GM11168 (cell line): ENCODE data around the gene RAB38.

Experiments
- in situ Hi-C: fragments of 300-500 bp; cut with MboI; formaldehyde crosslinking; loops from one replicate; pipeline ENCODE4 v1.12.0; 2022; ENCODE audit warnings: low sequenced_read_pairs; ENCODE audit not compliant: unreplicated experiment

The RAB38 gene

DNA sequence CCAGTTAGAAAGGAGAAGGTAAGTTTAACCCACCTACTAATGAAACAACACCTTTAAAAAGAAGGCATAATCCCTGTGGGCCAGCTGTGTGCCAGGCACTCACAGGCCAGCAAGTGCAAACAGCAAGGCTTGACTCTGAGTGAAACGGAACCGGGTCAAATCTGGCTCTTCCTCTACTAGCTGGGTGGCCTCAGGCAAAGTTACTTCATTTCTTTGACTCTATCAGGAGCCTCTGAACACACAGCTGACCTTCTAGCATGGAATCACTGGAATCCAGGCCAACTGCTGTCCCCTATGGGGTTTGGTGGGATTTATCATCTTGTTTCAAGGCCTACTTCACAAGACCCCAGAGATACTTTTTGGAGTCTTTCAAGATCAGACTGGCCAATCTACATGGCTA, 3.3 kb downstream of the RAB38 start:
- in situ Hi-C loops: no loop called here

DNA sequence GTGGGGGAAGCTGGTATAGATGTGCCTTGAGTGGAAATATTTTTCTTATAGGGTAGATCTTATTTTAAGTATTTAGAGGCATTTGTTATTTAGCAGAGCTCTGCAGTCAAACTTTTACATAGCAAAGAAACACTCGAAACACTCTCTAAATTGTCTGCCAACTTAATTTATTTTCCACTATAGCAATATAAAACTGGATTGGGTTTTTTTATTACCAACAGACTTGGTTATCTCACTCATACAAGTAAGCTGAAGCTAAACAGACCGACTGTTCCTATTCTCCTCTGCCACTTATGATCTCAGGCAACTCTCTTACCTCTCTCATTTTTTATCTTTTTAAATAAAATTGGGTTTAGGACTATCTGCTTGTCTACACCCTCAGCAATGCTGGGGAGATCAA, 4.6 kb downstream of the RAB38 start:
- in situ Hi-C loops: no loop called here

DNA sequence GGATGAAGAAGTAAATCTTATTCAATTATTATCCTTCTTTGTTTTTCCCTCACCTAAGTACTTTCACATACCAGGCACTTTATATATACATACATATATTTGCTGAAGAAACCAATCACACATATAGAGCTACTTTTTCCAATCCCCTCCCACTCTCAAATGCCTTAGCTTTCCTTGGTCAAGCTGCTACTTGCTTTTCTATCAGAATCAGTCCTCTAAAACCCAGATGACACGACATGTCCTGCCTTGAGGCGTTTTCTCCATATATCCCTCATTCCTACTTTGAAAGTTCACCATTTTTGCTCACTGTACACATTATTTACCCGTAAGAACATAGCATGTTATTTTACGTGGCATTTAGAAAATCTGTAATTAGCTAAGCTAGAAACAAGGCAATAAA, 5.4 kb downstream of the RAB38 start:
- in situ Hi-C loops: no loop called here

DNA sequence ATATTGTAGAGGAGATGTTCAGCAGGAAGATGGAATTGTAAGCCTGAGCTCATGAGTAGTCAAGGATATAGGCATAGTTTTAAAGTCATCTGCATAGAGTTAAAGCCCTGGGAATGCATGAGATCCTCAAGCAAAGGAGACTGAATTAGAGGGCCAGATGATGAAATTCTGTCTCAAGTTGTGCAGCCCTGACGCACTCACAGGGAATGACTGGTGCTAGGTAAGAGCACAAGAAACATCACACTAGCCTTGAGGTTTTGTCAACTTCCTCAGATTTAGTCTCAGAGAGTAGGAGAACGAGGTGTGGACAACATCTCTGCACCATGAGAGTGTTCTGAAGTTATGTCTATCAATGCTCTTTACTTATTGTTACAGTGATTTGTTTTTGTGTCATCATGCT, 5.8 kb downstream of the RAB38 start:
- in situ Hi-C loops: no loop called here

DNA sequence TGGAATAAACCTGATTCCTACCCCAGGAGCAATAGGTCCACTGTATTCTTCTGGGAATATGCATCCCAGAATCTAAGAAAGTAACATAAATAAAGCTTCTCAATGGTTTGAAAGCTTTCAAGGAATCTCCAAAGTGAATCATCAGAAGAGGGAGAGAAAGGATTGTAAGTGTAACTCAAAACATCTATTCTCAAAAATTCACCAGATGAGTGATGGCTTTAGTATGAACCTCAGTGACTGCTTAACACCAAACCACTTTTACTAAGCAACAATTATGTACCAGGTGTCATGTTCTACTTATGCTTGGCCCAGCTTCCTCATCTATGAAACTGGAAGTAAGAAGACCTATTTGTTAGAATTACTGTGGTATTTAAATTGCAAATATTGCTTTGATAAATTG, 7.4 kb downstream of the RAB38 start:
- in situ Hi-C loops: no loop called here

DNA sequence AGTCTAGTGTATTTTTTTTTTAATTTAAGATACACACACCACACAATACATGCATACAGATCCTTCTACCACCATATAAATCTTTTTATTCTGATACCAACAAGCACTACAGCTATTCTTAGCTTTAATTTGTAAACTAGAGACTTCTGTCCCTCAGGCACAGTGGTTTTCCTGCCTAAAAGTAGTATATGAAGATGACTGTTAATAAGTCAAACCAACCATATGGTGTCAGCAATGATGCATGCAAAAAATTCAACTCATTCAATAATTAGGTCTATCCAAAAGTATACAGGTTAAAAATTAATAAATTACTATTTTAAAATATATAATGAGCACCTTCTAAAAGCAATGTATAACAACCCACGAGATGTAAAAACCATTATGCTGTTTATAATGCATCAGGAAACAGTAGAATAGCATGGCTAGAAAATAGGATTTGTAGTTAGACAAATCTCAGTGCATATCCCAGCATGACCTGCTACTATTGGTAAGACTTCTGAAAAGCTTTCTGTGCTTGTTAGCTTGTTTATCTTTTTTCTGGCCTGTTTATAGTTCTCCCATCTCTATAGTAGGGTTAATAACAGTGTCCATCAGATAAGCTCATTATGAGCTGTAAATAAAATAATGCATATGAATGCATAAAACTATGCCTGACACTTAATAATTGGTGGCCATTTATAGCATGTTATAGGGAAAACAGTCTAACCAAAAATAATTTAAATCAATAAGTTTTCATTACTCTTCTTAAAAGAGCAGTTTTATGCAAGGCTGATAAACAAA, 10.2 kb downstream of the RAB38 start:
- in situ Hi-C loops: no loop called here

DNA sequence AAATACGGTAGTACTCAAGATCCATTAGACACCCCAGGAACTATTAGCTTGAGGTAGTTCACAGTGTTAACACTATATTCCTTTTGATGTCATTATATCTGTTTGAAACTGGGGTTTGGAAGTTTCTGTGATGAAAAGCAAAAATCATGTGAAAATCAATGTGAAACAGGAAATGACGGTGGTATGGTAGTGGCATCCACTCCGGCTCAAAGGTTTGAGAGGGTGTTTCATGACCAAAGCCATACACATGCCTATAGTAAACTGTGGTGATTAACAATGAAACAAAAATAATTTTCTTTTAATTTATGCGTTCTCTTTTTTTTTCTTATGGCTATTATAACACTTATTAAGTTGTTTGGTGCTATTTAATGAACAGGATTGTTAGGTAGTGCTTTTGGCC, 10.9 kb downstream of the RAB38 start:
- in situ Hi-C loops: no loop called here

DNA sequence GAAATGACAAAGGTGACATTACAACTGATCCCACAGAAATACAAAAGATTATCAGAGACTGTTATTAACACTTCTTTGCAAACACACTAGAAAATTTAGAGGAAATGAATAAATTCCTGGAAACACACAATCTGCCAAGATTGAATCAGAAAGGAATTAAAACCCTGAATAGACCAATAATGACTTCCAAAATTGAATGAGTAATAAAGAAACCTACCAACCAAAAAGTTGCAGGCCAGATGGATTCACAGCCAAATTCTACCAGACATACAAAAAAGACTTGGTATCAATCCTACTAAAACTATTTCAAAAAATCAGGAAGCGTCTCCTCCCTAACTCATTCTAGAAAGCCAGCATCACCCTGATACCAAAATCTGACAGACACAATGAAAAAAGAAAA, 17.2 kb downstream of the RAB38 start:
- in situ Hi-C loops: no loop called here

DNA sequence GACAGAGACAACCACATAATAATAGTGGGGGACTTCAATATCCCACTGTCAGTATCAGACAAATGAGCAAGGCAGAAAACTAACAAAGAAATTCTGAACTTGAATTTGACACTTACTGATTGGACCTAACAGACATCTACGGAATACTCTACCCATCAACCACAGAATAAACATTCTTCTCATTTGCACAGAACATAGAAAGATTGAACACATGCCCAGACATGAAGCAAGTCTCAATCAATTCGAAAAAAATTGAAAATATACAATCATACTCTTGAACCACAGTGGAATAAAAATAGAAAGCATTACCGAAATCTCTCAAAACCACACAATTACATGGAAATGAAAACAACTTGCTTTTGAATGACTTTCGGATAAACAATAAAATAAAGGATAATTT, 17.9 kb downstream of the RAB38 start:
- in situ Hi-C loops: no loop called here

DNA sequence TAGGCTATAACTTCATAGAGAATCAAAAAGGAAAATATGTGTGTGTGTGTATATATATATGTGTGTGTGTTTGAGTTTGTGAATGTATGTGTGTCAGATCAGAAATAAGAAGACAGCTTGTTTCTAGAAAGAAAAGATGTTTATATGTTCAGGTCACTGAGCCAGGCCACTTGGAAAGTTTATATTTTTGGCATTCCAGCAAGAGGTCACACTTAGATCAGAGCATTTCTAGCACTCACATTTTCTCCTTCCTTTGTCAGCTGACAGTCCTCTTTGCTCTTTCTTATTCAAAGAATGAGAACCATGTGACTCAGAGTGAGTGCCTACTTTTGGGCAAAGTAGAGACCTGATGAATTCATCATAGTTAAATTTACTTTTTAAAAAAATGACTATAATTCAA, 22.9 kb downstream of the RAB38 start:
- in situ Hi-C loops: no loop called here

DNA sequence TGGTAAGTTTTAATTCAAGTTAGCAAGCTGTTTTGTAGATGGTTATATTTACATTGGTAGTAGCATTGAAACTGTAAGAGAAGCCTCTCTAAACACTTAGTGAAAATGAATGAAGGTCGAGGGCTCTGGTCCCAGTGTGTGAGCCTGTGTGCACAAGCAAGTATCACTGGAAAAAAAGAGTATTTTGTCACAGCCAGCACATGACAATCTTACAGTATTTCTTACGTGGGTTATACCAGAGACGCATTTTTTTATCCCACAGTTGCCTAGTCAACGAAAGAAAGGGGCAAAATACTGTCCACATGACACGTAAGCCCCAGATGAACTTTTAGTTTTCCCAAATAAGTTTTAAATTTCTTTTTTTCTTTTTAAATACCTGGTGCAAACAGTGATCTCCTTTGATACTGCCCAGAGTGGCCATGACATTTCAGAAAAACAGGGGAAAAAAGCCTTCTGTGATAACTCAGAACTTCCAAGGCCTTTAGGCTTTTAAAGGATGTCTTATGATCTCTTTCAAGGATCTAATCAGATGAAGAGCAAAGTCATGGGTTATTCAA, 23.5 kb downstream of the RAB38 start:
- in situ Hi-C loops: no loop called here

DNA sequence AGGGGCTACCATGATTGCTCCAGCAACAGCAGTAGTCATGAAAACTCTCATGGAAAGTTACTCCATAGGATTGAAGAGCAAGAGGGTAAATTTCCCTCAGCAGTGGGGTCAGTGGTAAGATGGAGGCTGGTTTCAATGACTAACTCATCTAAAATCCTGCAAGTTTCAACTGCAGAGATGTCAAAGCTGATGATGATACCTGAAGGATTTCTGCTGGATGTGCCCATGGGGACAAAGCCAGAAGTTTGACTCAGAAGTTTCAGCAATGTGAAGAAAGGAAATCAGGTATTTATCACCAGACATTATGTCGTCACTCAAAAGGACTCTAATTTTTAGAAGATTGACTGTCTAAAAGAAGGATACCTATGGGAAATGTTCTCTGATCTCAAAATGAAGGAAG, 29.1 kb downstream of the RAB38 start:
- in situ Hi-C loops: no loop called here

DNA sequence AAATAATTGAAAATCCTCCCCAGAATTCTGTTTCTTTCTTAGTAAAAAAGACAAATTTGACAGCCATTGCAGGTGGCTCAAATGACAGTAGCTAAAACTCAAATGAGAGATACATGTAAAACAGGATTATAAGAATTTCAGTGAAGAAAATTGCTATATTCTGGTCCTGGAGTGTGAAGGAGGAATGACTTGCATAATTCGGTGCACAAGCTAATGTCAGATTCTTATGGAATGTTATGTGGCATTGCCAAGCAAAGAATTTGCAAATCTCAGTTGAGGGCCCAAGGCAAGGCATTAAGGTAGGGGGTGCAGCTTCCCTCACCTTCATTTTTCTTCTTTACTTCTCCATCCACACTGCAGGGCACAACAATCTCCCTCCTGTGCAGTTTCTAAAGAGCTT, 35.4 kb downstream of the RAB38 start:
- in situ Hi-C loops: no loop called here

DNA sequence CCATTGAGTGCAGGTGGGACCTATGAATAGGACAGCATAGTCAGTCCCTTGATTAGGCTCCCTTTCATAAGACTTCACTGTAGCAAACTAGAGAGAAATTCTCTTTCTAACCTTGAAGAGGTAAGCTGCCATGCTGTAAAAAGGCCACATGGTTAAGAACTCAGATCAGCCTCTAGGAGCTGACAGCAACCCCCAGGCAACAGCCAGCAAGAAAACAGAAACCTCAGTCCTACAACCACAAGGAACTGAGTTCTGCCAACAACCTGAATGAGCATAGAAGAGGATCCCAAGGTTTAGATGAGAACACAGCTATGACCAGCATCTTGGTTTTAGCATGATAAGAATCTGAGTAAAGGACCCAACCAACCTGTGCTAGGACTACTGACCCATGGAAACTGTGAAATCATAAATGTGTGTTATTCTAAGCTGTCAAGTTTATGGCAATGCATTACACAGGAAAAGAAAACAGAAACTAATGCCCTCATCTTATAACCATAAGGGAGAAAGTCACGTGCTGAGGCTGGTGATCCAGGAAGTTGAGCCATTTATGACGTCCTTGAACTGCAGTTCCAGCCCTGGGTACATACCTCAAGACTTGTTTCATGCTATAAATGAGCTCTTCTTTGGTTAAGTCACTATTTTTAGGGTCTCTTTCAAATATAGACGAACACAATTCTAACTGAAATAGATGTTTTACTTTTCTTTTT, 43.3 kb downstream of the RAB38 start:
- in situ Hi-C loops: no loop called here

DNA sequence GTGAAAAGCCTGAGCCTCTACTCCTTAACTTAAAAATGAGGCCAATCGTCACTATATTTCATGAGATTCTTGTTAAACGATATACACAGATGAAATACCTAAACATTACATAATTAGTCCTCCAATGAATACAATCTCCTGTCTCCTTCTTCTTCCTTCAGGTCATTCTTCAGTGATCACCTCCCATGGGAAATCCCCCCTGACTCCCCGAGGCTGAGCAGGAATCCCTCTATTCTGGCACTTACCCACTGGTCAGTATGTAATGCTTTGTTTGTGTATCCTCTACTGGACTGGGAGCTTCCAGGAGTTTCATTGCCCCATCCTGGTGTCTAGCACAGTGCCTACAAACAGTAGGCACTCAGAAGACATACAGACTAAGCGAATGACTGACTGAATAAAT, 52.3 kb downstream of the RAB38 start:
- in situ Hi-C loops: no loop called here

DNA sequence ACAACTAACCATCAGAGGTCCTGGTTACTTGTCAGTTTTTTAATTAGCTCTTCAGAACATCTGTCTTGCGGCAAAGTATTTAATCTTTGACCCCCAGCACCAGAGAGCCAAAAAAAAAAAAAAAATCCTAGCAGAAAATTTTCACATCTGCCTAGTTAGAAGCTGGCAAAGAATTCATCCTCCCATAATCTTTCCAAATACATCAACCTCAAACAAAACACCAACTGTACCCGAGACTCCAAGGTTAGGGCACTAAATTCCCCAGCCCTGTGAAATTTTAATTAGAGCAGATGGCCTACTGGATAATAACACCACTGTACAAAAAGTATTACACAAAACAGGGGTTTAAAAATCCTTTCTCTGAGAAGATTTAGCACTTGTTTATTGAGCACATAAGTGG, 55.7 kb downstream of the RAB38 start:
- in situ Hi-C loops: no loop called here

DNA sequence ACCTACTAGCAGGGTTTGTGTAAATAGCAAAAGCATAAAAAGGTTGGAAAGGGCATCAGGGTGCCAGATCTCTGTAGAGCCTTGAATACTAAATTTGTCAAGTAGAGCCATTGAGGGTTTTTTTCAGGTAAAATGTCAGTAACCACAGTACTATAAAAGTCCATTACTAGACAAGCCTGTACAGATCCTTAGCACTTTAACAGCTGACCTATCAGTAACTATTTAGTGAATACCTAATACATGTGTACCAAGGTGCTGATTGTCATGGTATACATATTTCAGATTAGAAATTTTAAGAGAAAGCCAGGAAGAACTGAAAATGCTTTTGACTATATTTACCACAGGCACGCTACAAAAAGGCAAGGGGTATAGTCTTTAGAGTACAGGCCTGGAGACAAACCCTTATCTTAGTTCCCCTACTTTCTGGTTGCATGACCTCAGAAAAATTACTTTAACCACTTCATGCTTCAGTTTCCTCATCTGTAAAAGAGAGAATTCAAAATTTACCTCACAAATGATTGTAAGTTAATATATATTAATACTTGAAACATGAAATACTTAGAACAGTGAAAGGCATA, 57.9 kb downstream of the RAB38 start:
- in situ Hi-C loops: no loop called here

DNA sequence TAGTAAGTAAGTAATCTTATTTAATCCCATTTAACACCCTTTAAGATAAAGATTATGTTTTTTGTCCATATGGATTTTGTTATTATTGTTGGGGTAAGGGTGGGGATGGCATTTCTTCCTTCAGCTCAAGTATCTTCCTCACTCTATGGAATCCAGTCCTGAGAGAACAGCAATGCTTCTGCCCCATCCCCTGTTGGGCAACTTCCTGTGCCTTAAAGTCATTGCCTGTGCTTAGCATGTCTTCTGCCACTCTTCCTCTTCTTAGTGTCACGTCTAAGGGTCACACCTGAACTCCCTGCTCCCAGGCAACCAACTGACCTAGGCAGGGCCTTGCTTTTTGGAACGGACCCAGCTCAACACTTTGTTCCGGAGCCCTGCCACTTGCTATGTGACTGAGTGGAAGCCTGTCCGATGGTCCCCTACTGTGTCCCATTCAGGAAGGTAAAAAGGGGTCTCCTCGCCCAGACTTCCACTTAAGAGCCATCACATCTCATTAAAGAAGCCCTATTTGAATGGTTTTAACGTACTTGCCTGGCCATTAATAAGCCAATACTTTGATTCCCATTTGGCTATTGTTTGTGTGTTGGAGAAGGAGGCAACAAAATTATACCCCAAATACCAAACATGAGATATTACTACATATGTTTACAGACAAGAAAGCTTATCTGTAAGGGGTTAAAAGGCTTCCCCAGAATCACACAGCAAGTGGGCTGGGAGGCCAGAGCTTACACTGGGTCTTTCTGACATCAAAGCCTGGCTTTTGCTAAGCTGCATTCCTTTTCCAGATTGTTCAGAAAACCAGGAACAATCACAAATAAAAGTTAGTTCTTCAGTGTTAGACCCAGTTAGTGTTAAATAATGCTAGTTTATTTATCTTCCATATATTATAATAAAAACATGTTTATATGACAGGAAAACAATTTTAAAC, 59.2 kb downstream of the RAB38 start:
- in situ Hi-C loops: no loop called here

DNA sequence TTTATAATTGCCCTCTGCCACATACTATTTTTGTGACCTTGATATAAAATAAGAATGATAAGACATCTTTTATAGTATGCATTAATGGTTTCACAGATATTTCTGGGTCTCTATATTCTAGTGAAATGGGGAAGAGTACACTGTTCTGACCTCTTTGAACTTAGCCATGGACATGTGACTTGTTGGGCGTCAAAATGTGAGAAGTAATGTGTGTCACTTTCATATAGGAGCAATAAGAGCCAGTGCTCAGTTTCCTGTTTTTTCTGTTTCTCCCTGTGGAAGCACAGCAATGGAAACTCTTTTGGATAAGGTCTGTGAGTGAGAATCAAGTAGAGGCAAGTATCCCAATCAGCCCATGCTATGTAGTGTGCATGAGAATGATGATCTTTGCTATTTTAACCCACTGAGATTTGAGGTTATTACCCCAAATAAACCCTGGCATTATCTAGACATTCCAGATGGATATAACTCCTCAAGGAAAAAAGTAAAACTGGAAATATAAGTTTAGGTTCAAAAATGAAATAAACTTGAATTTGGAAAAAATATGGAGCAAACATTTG, 60.7 kb downstream of the RAB38 start:
- in situ Hi-C loops: no loop called here

DNA sequence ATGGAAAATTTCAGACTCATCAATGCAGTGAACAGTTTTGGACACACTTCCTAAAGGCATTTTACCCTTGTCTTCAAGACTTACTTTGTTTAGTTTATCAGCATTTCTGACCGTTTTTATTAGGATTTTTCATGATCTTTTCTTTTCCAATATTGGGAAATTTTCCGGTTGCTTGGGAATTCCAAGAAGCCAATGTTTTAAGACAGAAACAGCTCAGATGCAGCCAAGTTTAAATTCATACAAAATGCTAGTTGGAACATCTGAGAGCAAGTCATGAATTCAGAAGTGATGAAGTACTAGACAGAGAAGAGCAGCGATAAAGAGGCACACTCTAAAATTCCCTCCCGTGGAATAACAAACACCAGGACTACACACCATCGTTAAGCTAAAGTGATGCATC, 68.6 kb downstream of the RAB38 start:
- in situ Hi-C loops: loop anchor here (10.0 kb wide), 1 partner anchor 438 kb away; no protein-coding TSS in a partner anchor
